Bone marrow (tissue), 2 donors: Measurements from ENCODE around the gene GOLGA6B.
"Not testable (repeated sequence)": the region's sequence is repeated elsewhere in the genome, so short reads cannot be mapped to it uniquely, and the experiment has no call there.

Source experiments
- DNase-seq, 2 donors: peaks; one replicate each; lab custom pipeline; 2025; lab: John Stamatoyannopoulos, UW

Gene GOLGA6B

DNA sequence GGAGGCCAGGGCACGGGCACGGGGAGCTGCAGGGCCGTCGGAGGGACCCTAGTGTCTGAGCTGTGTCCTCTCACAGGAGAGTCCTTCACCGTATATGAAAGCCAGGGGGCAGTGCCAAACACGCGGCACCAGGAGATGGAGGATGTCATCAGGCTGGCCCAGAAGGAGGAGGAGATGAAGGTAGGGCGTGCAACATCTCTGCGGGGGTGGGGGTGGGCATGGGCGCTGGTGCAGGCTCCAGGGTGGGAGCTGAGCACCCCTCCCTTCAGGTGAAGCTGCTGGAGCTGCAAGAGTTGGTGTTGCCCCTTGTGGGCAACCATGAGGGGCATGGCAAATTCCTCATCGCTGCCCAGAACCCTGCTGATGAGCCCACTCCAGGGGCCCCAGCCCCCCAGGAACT lies 11.2 kb downstream of the GOLGA6B start:
- DNase-seq: not testable (repeated sequence)

DNA sequence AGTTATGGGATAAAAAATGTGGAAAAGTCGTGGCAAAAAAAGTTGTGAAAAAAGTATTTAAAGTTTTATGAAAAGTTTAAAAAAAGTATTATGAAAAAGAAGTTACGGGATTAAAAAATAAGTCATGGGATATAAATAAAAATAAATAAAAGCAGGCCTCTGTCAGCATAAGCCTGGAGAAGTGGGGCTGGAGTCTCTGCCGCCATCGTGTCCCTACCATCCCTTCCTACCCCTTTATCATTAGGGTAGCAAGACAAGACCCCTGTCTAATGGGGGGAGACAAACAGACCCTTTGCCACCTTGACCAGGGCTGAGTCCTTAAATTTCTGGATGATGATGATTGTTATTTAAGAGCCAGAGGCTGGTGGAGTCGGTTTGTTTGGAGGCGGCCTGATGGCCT lies 15.3 kb downstream of the GOLGA6B start:
- not testable (repeated sequence) for DNase-seq

- not testable (repeated sequence) for DNase-seq
Measured at GRCh38 chr15:72670656-72671352, 16.3 kb downstream of the GOLGA6B start.

- no peak for DNase-seq
Measured at GRCh38 chr15:72671525-72671924, 17.0 kb downstream of the GOLGA6B start.

DNA sequence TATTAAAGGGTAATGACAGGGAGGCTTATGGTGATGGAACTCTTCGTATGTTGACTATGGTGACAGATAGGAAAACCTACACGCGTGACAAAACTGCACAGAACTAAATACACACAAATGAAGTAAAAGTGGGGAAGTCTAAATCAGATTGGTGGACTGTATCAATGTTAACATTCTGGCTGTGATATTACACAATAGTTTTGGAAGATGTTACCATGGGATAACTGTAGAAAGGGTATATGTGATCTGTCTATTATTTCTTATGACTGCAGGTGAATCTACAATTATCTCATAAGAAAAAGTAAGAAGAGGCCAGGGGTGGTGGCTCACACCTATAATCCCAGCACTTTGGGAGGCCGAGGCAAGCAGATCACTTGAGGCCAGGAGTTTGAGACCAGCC lies 22.3 kb downstream of the GOLGA6B start:
- no peak for DNase-seq

DNA sequence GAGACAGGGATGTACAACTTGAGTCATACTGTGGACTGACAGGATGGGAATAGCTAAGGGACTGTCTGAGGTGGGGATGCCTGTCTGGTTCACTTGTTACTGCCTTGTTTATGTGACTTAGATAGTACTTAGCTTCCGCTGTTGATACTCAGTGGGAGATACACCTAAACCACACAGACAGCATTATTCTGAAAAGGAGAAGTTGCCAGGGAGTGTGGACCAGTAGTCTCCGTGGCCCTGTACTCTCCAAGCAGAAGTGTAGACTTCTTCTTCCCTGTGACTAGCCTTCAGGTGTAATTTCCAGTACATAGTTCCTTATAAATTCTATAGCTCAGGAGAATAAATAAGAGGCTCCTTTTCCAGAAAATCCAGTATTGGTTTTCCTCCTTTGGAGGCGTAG lies 26.4 kb downstream of the GOLGA6B start:
- no peak for DNase-seq

GRCh38 chr15:72682772-72683171 lies 28.3 kb downstream of the GOLGA6B start:
- no peak for DNase-seq

DNA sequence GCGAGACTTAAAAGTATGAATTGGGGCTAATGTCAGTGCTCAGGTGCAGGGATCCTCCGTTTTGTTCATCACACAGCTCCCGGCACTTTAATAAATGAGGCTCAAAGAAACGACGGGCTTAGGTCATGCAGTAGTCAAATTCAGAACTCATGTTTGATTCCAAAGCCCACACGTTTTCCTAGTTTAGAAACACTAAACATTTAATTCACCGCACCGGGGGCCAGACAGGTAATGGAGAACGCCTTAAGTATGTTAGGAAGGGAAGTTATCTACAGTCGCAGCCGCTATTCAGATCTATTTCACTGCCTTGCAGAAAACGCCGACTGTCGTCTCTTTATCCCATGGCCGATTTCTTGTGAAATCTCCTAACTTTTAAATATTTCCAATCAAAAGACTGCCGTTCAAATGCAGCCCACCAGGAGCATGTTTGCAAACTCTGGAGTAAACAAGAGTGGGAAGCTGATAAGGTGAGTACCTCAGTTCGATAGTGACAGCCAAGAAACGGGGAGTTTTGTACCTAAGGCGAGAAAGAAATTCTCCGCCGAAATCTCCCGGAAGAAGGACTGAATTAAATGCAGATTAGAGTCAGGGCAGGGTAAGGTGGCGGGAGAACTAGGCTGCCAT lies 30.9 kb downstream of the GOLGA6B start:
- DNase-seq: no peak

GRCh38 chr15:72685925-72686794 lies 31.7 kb downstream of the GOLGA6B start, which contains the start of the genes BBS4 and HIGD2B:
Gene BBS4 (plus strand): TSS chr15:72686207. CDS start chr15:72686228, 21 bp downstream.
Gene HIGD2B (minus strand): TSS chr15:72686182. CDS start chr15:72676374, 9,808 bp downstream.
- DNase-seq: no peak

DNA sequence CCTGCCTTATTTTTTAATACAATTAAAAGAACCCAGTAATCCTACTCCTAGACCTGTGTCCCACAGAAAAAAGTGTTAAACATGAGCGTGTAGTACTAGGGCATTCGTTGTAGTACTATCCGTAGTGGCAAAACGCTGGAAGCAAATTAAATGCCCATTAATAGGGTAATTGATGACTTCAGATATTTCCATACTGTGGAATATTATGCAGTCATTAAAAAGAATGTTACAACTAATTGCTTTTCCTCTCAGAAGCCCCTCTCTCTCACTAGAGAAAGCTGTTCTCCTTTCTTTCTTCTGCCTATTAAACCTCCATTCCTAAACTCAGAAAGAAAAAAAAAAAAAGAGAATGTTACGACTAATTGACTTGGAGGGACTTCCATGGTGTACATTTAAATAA lies 34.2 kb downstream of the GOLGA6B start:
- no peak for DNase-seq

DNA sequence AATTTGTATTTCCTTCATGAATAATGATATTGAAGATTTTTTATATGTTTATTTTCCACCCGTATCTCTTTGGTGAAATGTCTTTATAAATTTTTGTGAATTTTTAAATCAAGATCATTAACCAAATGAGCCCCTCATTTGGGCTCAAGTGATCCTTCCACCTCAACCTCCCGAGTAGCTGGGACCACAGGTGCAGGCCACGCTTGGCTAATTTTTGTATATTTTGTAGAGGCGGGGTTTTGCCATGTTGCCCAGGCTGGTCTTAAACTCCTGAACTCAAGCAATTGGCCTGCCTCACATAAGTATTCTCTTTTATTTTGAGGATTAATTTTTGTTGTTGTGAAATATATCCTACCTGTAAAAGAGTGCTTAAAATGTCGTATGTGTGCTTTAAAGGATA lies 36.4 kb downstream of the GOLGA6B start:
- DNase-seq: no peak

GRCh38 chr15:72698938-72699337 lies 44.4 kb downstream of the GOLGA6B start:
- no peak for DNase-seq

DNA sequence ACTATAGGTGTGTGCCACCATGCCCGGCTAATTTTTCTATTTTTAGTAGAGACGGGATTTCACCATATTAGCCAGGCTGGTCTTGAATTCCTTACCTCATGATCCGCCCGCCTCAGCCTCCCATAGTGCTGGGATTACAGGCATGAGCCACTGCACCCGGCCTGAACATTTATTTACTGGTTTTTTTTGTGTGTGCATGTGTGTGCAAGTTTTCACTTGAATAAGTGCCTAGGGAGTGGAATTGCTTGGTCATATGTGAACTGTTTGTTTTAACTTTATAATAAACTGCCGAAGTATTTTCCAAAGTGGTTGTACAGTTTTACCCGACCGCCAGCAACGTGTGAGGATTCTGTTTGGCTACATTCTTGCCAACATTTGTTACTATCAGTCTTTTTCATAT lies 45.6 kb downstream of the GOLGA6B start:
- no peak for DNase-seq

- DNase-seq: no peak
Measured at GRCh38 chr15:72706266-72706665, 51.8 kb downstream of the GOLGA6B start.

- not testable (repeated sequence) for DNase-seq
Measured at GRCh38 chr15:72708551-72709303, 54.2 kb downstream of the GOLGA6B start.
